Measurements from ENCODE around the gene ZMIZ1.

Gene ZMIZ1

GRCh38 chr10:79224992-79225391 lies 156.2 kb downstream of the ZMIZ1 start:
- DNase-seq (ENCODE audit: extremely low read depth, insufficient read length), result no peak
- Histone ChIP-seq H3K4me3 (replicated peaks; ENCODE audit: low read depth, low read length) (no peak overlapping the region), H3K27me3 (replicated peaks; ENCODE audit: control insufficient read depth, insufficient read depth, low read length) (no peaks in the 10 kb centered on the region), H3K36me3 (ENCODE audit: control insufficient read depth, insufficient read depth, low read length) (no peaks in the 10 kb centered on the region)
- TF ChIP-seq CTCF (IDR thresholded peaks at IDR 0.05; ENCODE audit: insufficient read depth, low read length, poor library complexity, severe bottlenecking), result no peak

DNA sequence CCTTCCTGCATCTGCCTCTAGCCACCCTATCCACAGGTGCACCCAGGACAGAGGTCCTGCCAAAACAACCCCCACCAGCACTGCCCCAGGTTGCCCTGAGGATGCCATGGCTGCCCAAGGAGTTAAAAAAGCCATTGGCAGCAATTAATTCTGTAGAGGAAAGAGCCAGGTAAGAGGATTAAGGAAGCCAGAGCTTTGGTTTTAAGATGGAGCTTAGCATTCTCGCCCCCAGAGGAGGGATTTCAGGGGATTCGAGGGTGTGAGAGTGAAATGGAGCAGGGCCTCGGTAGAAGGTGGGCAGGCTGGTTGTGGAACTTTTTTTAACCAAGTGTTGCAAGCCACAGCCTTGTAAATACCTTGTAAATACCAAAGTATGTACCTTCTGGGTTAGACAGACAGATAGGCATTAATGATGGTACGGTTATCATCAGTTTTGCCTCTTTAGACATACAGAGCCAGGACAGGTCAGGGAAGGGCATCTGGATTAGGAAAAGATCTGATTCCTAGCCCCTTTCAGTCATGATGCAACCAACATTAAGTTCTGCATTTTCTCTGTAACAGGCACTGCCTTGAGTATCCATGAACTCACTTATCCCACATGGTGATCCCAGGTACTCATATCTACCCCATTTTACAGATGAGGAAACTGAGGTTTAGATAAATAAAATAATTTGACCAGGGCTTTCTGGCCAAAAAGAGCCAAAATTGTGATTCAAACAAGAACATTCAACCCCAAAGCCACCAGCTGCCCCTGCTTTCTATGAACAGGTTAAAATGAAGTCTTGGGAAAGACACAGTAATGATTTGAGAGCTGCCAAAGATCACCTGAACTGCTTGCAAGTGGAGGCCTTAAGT lies 157.9 kb downstream of the ZMIZ1 start:
- no peak overlapping the region for H3K4me3 ChIP-seq (replicated peaks; ENCODE audit: low read depth, low read length)
- no peaks in the 10 kb centered on the region for H3K27me3 ChIP-seq (replicated peaks; ENCODE audit: control insufficient read depth, insufficient read depth, low read length)
- TF ChIP-seq CTCF (IDR thresholded peaks at IDR 0.05; ENCODE audit: insufficient read depth, low read length, poor library complexity, severe bottlenecking), result no peak
- no peaks in the 10 kb centered on the region for H3K36me3 ChIP-seq (ENCODE audit: control insufficient read depth, insufficient read depth, low read length)
- no peak for DNase-seq (ENCODE audit: extremely low read depth, insufficient read length)

DNA sequence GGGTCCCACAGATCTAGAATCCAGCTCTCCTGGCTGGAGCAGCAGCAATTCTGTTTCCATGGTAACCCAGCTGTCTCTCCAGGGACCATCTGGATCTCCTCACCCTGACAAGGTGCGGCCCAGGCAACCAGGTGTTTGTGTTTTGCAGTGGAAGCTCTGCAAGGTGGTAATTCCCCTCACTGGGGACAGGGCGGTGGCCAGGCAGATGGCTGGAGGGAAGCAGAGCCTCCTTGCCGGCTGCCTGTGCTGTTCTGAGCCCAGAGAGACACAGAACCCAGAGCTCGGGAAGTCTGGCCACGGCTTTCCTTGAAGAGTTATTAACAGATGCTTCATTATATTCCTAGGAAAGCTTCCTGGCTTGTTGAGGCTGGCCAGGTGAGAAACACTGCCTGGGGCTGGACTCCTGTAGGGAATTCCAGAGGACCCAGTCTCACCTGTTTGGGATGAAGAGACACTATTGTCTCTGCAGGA lies 160.3 kb downstream of the ZMIZ1 start:
- no peak for TF ChIP-seq CTCF (IDR thresholded peaks at IDR 0.05; ENCODE audit: insufficient read depth, low read length, poor library complexity, severe bottlenecking)
- no peaks in the 10 kb centered on the region for H3K27me3 ChIP-seq (replicated peaks; ENCODE audit: control insufficient read depth, insufficient read depth, low read length)
- H3K36me3 ChIP-seq (ENCODE audit: control insufficient read depth, insufficient read depth, low read length), result no peaks in the 10 kb centered on the region
- no peak overlapping the region for H3K4me3 ChIP-seq (replicated peaks; ENCODE audit: low read depth, low read length)
- DNase-seq (ENCODE audit: extremely low read depth, insufficient read length), result no peak

DNA sequence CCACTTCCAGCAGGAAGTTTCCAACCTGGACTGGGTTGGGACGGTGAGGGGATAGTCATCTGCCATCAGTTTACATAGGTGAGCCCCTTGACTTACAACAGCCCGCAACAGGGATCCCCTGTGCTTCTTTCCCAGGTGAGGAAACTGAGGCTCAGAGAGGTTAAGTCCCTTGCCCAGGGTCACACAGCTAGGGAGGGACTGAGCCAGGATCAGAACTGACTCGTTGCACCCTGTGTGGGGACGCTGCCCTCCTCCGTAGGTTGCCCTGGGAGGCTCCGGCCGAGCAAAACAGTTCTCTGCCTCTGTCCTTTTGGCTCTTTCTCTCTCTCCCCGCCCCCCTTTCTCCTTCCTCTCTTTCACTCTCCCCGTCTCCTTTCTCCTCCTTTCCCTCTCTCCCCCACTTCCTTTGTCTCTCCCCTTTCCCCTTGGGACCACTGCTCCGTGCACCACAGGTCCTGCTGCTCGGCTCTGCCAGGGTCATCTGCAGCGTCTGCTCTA lies 161.1 kb downstream of the ZMIZ1 start:
- H3K4me3 ChIP-seq (replicated peaks; ENCODE audit: low read depth, low read length), result no peak overlapping the region
- TF ChIP-seq CTCF (IDR thresholded peaks at IDR 0.05; ENCODE audit: insufficient read depth, low read length, poor library complexity, severe bottlenecking), result no peak
- DNase-seq (ENCODE audit: extremely low read depth, insufficient read length), result no peak
- no peaks in the 10 kb centered on the region for H3K36me3 ChIP-seq (ENCODE audit: control insufficient read depth, insufficient read depth, low read length)
- H3K27me3 ChIP-seq (replicated peaks; ENCODE audit: control insufficient read depth, insufficient read depth, low read length), result no peaks in the 10 kb centered on the region

GRCh38 chr10:79230328-79230830 lies 161.6 kb downstream of the ZMIZ1 start:
- no peak for DNase-seq (ENCODE audit: extremely low read depth, insufficient read length)
- Histone ChIP-seq H3K4me3 (replicated peaks; ENCODE audit: low read depth, low read length) (no peak overlapping the region), H3K27me3 (replicated peaks; ENCODE audit: control insufficient read depth, insufficient read depth, low read length) (no peaks in the 10 kb centered on the region; the same call in 1 of the 2 replicates), H3K36me3 (ENCODE audit: control insufficient read depth, insufficient read depth, low read length) (no peaks in the 10 kb centered on the region)
- no peak for TF ChIP-seq CTCF (IDR thresholded peaks at IDR 0.05; ENCODE audit: insufficient read depth, low read length, poor library complexity, severe bottlenecking)
